Lower lobe of right lung (tissue), 2 donors: ENCODE results near the gene ADARB1. TPM values are rescaled to one million over a fixed set of nuclear protein-coding genes. Genes with fewer than 3 reads are reported as not detected.
A peak's percentile ranks its signal among the peaks of the same experiment; 100 is the strongest.

Experiments used
- ATAC-seq, 2 donors: fragments of 200-7000 bp; cut with Tn5 transposase; one replicate each; pipeline ENCODE4 v1.9.1; 2020 to 2022; ENCODE audit warnings: mild to moderate bottlenecking in 2 of 2, moderate library complexity in 2 of 2
- DNase-seq: peaks from one replicate; pipeline ENCODE4 v3.0.0-alpha.2; 2020
- H3K27ac ChIP-seq: fragments of 200-600 bp; one replicate; pipeline ENCODE4 v1.8.0; 2022
- H3K27me3 ChIP-seq: fragments of 200-600 bp; one replicate; pipeline ENCODE4 v1.8.0; 2022; ENCODE audit warnings: low read depth
- H3K36me3 ChIP-seq: fragments of 200-600 bp; one replicate; pipeline ENCODE4 v1.8.0; 2022; ENCODE audit warnings: mild to moderate bottlenecking
- H3K4me1 ChIP-seq: fragments of 200-600 bp; one replicate; pipeline ENCODE4 v1.8.0; 2022
- H3K4me3 ChIP-seq: fragments of 200-600 bp; one replicate; pipeline ENCODE4 v1.8.0; 2022; ENCODE audit warnings: mild to moderate bottlenecking
- H3K9me3 ChIP-seq: fragments of 200-600 bp; one replicate; pipeline ENCODE4 v1.8.0; 2022
- CTCF ChIP-seq: fragments of 200-600 bp; IDR thresholded peaks from one replicate; pipeline ENCODE4 v1.8.0; 2022; ENCODE audit warnings: antibody characterized with exemption, mild to moderate bottlenecking
- intact Hi-C: fragments of 100-400 bp; cut with DNase I; formaldehyde crosslinking; loops from one replicate; pipeline ENCODE4 v1.11.0; 2022
- total RNA-seq: library from RNA; stranded (reverse); fragmentation: NEBNext Ultra II Directional; extraction: Animal tissue kit (Norgen Biotek cat#: 25700); gene quantifications from one replicate; pipeline ENCODE4 v1.2.1, GENCODE V29; 2021
- donor health status: DM: no; HTN: yes; CAD: no; lungs with severe emphysema.

Gene ADARB1
- total RNA-seq, 1 donor from 2014 or later: 48.2 TPM

GRCh38 chr21:45051580-45052434 lies 22.6 kb upstream of the ADARB1 start:
- ATAC-seq (no peak), DNase-seq (no peak)
- TF ChIP-seq CTCF: no peak
- H3K27me3 ChIP-seq: peaks cover 6% of the 10 kb centered on the region
- H3K36me3 ChIP-seq: no peaks in the 10 kb centered on the region
- peaks cover 9% of the 10 kb centered on the region for H3K9me3 ChIP-seq
- no peak overlapping the region for H3K4me3 ChIP-seq
- no peaks in the 10 kb centered on the region for H3K4me1 ChIP-seq
- H3K27ac ChIP-seq: peak overlapping the region; percentile 51
- intact Hi-C loops: no loop called here

- intact Hi-C loops: no loop called here
- TF ChIP-seq CTCF: no peak
- ATAC-seq (no peak), DNase-seq (no peak)
- no peaks in the 10 kb centered on the region for H3K4me1 ChIP-seq
- H3K27me3 ChIP-seq: peaks cover 6% of the 10 kb centered on the region
- H3K9me3 ChIP-seq: no peaks in the 10 kb centered on the region
- H3K36me3 ChIP-seq: no peaks in the 10 kb centered on the region
- no peak overlapping the region for H3K27ac ChIP-seq
- no peak overlapping the region for H3K4me3 ChIP-seq
Observed at GRCh38 chr21:45052960-45053359, 21.4 kb upstream of the ADARB1 start.

- Histone ChIP-seq H3K27me3 (peaks cover 6% of the 10 kb centered on the region), H3K4me3 (no peak overlapping the region), H3K27ac (no peak overlapping the region), H3K36me3 (no peaks in the 10 kb centered on the region), H3K9me3 (no peaks in the 10 kb centered on the region), H3K4me1 (no peaks in the 10 kb centered on the region)
- no peak for TF ChIP-seq CTCF
- no peak for ATAC-seq
- no peak for DNase-seq
- intact Hi-C loops: no loop called here
Observed at GRCh38 chr21:45053561-45054226, 20.7 kb upstream of the ADARB1 start.

DNA sequence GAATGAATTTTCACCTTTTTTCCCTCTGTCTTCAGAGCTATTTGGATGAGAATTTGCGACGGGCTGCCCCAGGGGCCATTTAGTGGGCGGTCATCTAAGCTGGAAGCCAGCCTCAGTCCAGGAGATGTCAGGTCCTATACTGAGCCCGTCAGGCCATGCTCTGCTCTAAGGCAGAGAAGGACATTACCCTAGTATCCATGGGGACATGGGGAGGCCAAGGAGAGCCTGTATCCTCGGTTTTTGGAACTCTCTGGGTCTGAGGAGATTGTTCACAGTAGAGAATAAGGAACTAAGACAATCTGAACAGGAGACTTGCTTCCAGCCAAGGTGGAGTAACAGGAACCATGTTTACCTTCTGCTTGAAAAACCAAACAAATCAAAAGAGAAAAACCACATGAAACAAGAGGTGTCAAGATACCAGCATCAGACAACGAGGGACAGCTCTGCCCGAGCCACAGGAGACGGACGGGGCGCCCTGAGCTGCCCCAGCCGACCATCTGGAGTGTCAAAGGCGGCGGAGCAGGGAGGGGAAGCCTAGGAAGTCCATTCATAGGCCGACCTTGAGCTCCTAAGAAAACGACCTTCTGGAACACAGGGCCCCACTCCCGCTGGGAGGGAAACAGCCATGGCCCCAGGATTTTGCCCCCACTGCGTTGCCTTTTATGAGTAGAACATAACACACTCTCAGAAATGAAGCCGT lies 20.0 kb upstream of the ADARB1 start:
- TF ChIP-seq CTCF: no peak
- Histone ChIP-seq H3K4me3 (no peak overlapping the region), H3K27me3 (peaks cover 6% of the 10 kb centered on the region), H3K4me1 (no peaks in the 10 kb centered on the region), H3K9me3 (no peaks in the 10 kb centered on the region), H3K36me3 (no peaks in the 10 kb centered on the region), H3K27ac (no peak overlapping the region)
- ATAC-seq (no peak), DNase-seq (no peak)
- intact Hi-C loops: no loop called here

GRCh38 chr21:45054927-45055612 lies 19.3 kb upstream of the ADARB1 start:
- no peaks in the 10 kb centered on the region for H3K36me3 ChIP-seq
- H3K27ac ChIP-seq: no peak overlapping the region
- intact Hi-C loops: no loop called here
- no peak for TF ChIP-seq CTCF
- H3K9me3 ChIP-seq: no peaks in the 10 kb centered on the region
- H3K4me3 ChIP-seq: no peak overlapping the region
- no peaks in the 10 kb centered on the region for H3K4me1 ChIP-seq
- DNase-seq: no peak
- peaks cover 6% of the 10 kb centered on the region for H3K27me3 ChIP-seq
- ATAC-seq: no peak
